Mucosa of descending colon (tissue), 3 donors: ENCODE data around the gene RFPL4A. TPM values are rescaled to one million over a fixed set of nuclear protein-coding genes. Genes with fewer than 3 reads are reported as not detected.
"Not testable (repeated sequence)": the region's sequence is repeated elsewhere in the genome, so short reads cannot be mapped to it uniquely, and the experiment has no call there.

Source experiments
- ATAC-seq: fragments of 200-7000 bp; cut with Tn5 transposase; one replicate; pipeline ENCODE4 v1.9.1; 2020; ENCODE audit warnings: mild to moderate bottlenecking, moderate library complexity
- DNase-seq, 3 donors: peaks; one replicate each; pipeline ENCODE4 v3.0.0-alpha.2; 2020
- H3K36me3 ChIP-seq: fragments of 200-600 bp; one replicate; pipeline ENCODE4 v1.8.0; 2021; ENCODE audit warnings: low read depth, mild to moderate bottlenecking
- H3K4me1 ChIP-seq: fragments of 200-600 bp; one replicate; pipeline ENCODE4 v1.8.0; 2021; ENCODE audit warnings: low read depth, mild to moderate bottlenecking
- H3K4me3 ChIP-seq: fragments of 200-600 bp; one replicate; pipeline ENCODE4 v1.8.0; 2021; ENCODE audit warnings: mild to moderate bottlenecking
- H3K9me3 ChIP-seq: fragments of 200-600 bp; one replicate; pipeline ENCODE4 v1.8.0; 2021; ENCODE audit warnings: mild to moderate bottlenecking
- CTCF ChIP-seq: fragments of 200-600 bp; IDR thresholded peaks from one replicate; pipeline ENCODE4 v1.8.0; 2022; ENCODE audit warnings: antibody characterized with exemption, mild to moderate bottlenecking
- intact Hi-C, 2 donors: fragments of 100-400 bp; cut with DNase I in 1 of 2; cut with micrococcal nuclease in 1 of 2; formaldehyde crosslinking; loops; one replicate each; pipeline versions ENCODE4 v1.11.0 to v1.11.1; 2022; cut with DNase I, micrococcal nuclease
- long read RNA-seq, 2 donors: library from polyadenylated mRNA; unstranded; transcript quantifications; one replicate each; pipeline ENCODE4 v2.0.0, GENCODE V29; 2019 to 2021
- total RNA-seq, 3 donors: library from RNA; stranded (reverse); fragmentation: NEBNext Ultra II Directional in 2 of 3; extraction: Animal tissue kit (Norgen Biotek cat#: 25700) in 2 of 3; gene quantifications; one replicate each; pipeline versions ENCODE4 v1.2.1 to v1.2.4, GENCODE V29; 2021 to 2023
- donor health status: DM: no; HTN: no; CAD: no; lungs with moderate emphysema.
- donor health status: DM: no; HTN: no; CAD: no.
- donor health status: DM: no; HTN: yes; CAD: no.

The RFPL4A gene
- total RNA-seq, result not detected
- long read RNA-seq, donor 1, result 0 reads
- long read RNA-seq, donor 2, result 0 reads

- intact Hi-C loops, H3K4me1 ChIP-seq, H3K36me3 ChIP-seq, H3K9me3 ChIP-seq, ATAC-seq, DNase-seq, H3K4me3 ChIP-seq: not testable (repeated sequence)
Observed at GRCh38 chr19:55758797-55759196, at the start of gene RFPL4A. Gene RFPL4A (plus strand): TSS chr19:55759097. CDS start chr19:55761801, 2,704 bp downstream.

GRCh38 chr19:55711719-55712118 is 47.2 kb upstream of the RFPL4A start:
- Histone ChIP-seq H3K4me3 (no peak overlapping the region), H3K9me3 (no peaks in the 10 kb centered on the region), H3K36me3 (no peaks in the 10 kb centered on the region), H3K4me1 (no peaks in the 10 kb centered on the region)
- no peak for DNase-seq
- ATAC-seq, result no peak
- intact Hi-C loops, result no loop called here
- TF ChIP-seq CTCF, result no peak

GRCh38 chr19:55712804-55713631 is 45.9 kb upstream of the RFPL4A start:
- no peak for TF ChIP-seq CTCF
- ATAC-seq, result no peak
- no peak for DNase-seq
- intact Hi-C loops, result no loop called here
- no peak overlapping the region for H3K4me3 ChIP-seq
- H3K9me3 ChIP-seq, result no peaks in the 10 kb centered on the region
- no peaks in the 10 kb centered on the region for H3K4me1 ChIP-seq
- no peaks in the 10 kb centered on the region for H3K36me3 ChIP-seq

- no peak for ATAC-seq
- peaks cover 7% of the 10 kb centered on the region for H3K9me3 ChIP-seq
- H3K4me1 ChIP-seq, result no peaks in the 10 kb centered on the region
Observed at GRCh38 chr19:55716531-55716930, 42.4 kb upstream of the RFPL4A start.

GRCh38 chr19:55717251-55717650 is 41.6 kb upstream of the RFPL4A start:
- H3K9me3 ChIP-seq, result peaks cover 10% of the 10 kb centered on the region

More at GRCh38 chr19:55716531-55716930, 42.4 kb upstream of the RFPL4A start:
- no peak for DNase-seq
- intact Hi-C loops, result no loop called here
- H3K4me3 ChIP-seq, result no peak overlapping the region
- TF ChIP-seq CTCF, result no peak
- no peaks in the 10 kb centered on the region for H3K36me3 ChIP-seq

GRCh38 chr19:55717879-55718711 is 40.8 kb upstream of the RFPL4A start:
- intact Hi-C loops, H3K4me3 ChIP-seq, ATAC-seq, H3K4me1 ChIP-seq, DNase-seq, H3K36me3 ChIP-seq: not testable (repeated sequence)
- peaks cover 10% of the 10 kb centered on the region for H3K9me3 ChIP-seq

More at GRCh38 chr19:55717251-55717650, 41.6 kb upstream of the RFPL4A start:
- H3K4me3 ChIP-seq, result no peak overlapping the region
- no peaks in the 10 kb centered on the region for H3K4me1 ChIP-seq
- no peaks in the 10 kb centered on the region for H3K36me3 ChIP-seq
- DNase-seq (no peak), ATAC-seq (no peak)
- TF ChIP-seq CTCF, result no peak
- intact Hi-C loops, result no loop called here
